Activated CD8-positive, alpha-beta memory T cell treated with anti-CD3 and anti-CD28 coated beads, Interleukin-2, amount 50 U/mL, for 24 hours (primary cell): Measurements from ENCODE around the gene SLC35F2.
"Not testable (repeated sequence)": the region's sequence is repeated elsewhere in the genome, so short reads cannot be mapped to it uniquely, and the experiment has no call there.

Experiments
- DNase-seq: peaks from one replicate; pipeline ENCODE4 v3.0.0-alpha.2; 2020; ENCODE audit errors: extremely low read depth

The SLC35F2 gene

GRCh38 chr11:107842412-107843100 lies 16.0 kb downstream of the SLC35F2 start:
- no peak for DNase-seq

- DNase-seq, result no peak
Observed at GRCh38 chr11:107840129-107840484, 18.5 kb downstream of the SLC35F2 start.

- no peak for DNase-seq
Observed at GRCh38 chr11:107836851-107837250, 21.7 kb downstream of the SLC35F2 start.

GRCh38 chr11:107834995-107835394 lies 23.6 kb downstream of the SLC35F2 start:
- no peak for DNase-seq

GRCh38 chr11:107833926-107834325 lies 24.7 kb downstream of the SLC35F2 start:
- DNase-seq, result not testable (repeated sequence)

- DNase-seq, result no peak
Observed at GRCh38 chr11:107830915-107831540, 27.6 kb downstream of the SLC35F2 start.

- no peak for DNase-seq
Observed at GRCh38 chr11:107827041-107827440, 31.5 kb downstream of the SLC35F2 start.

- no peak for DNase-seq
Observed at GRCh38 chr11:107825875-107826274, 32.7 kb downstream of the SLC35F2 start.

- no peak for DNase-seq
Observed at GRCh38 chr11:107824668-107825369, 33.8 kb downstream of the SLC35F2 start.

- no peak for DNase-seq
Observed at GRCh38 chr11:107821199-107821927, 37.2 kb downstream of the SLC35F2 start.

GRCh38 chr11:107819361-107820014 lies 39.1 kb downstream of the SLC35F2 start:
- DNase-seq, result no peak

- DNase-seq, result no peak
Observed at GRCh38 chr11:107818491-107818890, 40.1 kb downstream of the SLC35F2 start.

GRCh38 chr11:107816028-107816427 lies 42.6 kb downstream of the SLC35F2 start:
- no peak for DNase-seq

GRCh38 chr11:107810875-107811274 lies 47.7 kb downstream of the SLC35F2 start:
- DNase-seq, result no peak

GRCh38 chr11:107808521-107808920 lies 50.1 kb downstream of the SLC35F2 start:
- DNase-seq, result no peak

- no peak for DNase-seq
Observed at GRCh38 chr11:107804971-107805370, 53.6 kb downstream of the SLC35F2 start.

GRCh38 chr11:107804211-107804610 lies 54.4 kb downstream of the SLC35F2 start:
- no peak for DNase-seq

GRCh38 chr11:107801641-107802040 lies 56.9 kb downstream of the SLC35F2 start:
- no peak for DNase-seq

- DNase-seq, result peak; percentile 27
Observed at GRCh38 chr11:107799218-107799859, 59.2 kb downstream of the SLC35F2 start.

- no peak for DNase-seq
Observed at GRCh38 chr11:107792049-107792443, 66.5 kb downstream of the SLC35F2 start.

GRCh38 chr11:107791343-107792048 lies 67.1 kb downstream of the SLC35F2 start:
- no peak for DNase-seq
